Tibial nerve (tissue), 4 donors: Measurements from ENCODE around the gene OR56B1. TPM values are rescaled to one million over a fixed set of nuclear protein-coding genes. Genes with fewer than 3 reads are reported as not detected.
"Not testable (repeated sequence)": the region's sequence is repeated elsewhere in the genome, so short reads cannot be mapped to it uniquely, and the experiment has no call there.

Source experiments
- DNase-seq, 2 donors: peaks; one replicate each; pipeline ENCODE4 v3.0.0-alpha.2; 2019; ENCODE audit warnings: low spot score in 2 of 2
- H3K27ac ChIP-seq, 4 donors: fragments of 200-600 bp; sonication (generic) in 3 of 4; one replicate each; pipeline ENCODE4 v1.5.1; 2017 to 2019; ENCODE audit warnings: mild to moderate bottlenecking in 1 of 4
- H3K27me3 ChIP-seq, 2 donors: fragments of 200-600 bp; sonication (generic) in 1 of 2; one replicate each; pipeline versions ENCODE4 v1.5.1 to v1.6.0; 2017 to 2019
- H3K36me3 ChIP-seq, 3 donors: fragments of 200-600 bp; sonication (generic); one replicate each; pipeline ENCODE4 v1.5.1; 2018 to 2019
- H3K4me1 ChIP-seq, 4 donors: fragments of 200-600 bp; sonication (generic) in 3 of 4; one replicate each; pipeline ENCODE4 v1.5.1; 2017 to 2019
- H3K4me3 ChIP-seq, 4 donors: fragments of 200-600 bp; sonication (generic) in 3 of 4; one replicate each; pipeline ENCODE4 v1.5.1; 2017 to 2019; ENCODE audit warnings: mild to moderate bottlenecking in 1 of 4, moderate library complexity in 1 of 4
- H3K9me3 ChIP-seq, 4 donors: fragments of 200-600 bp; sonication (generic) in 3 of 4; one replicate each; pipeline ENCODE4 v1.5.1; 2017 to 2019
- CTCF ChIP-seq, 5 experiments: fragments of 200-600 bp in 3 of 5; fragments of 450-650 bp in 2 of 5; sonication (generic) in 3 of 5; IDR thresholded peaks; one replicate each; pipeline ENCODE4 v1.5.1; 2016 to 2019; ENCODE audit warnings: antibody characterized with exemption in 5 of 5, mild to moderate bottlenecking in 3 of 5, moderate library complexity in 2 of 5
- EP300 ChIP-seq, 2 donors: sonication (generic); formaldehyde crosslinking; IDR thresholded peaks; one replicate each; pipeline ENCODE4 v1.6.1; 2017; ENCODE audit warnings: antibody characterized with exemption in 2 of 2, mild to moderate bottlenecking in 1 of 2
- POLR2A ChIP-seq, 2 donors: fragments of 450-650 bp; IDR thresholded peaks; one replicate each; pipeline ENCODE4 v1.6.1; 2017; ENCODE audit warnings: antibody characterized with exemption in 2 of 2, mild to moderate bottlenecking in 2 of 2, moderate library complexity in 2 of 2
- WGBS, 2 donors: methylation state at CpG; one replicate each; pipeline ENCODE4 v1.1.5; 2018; 5-methylcytosine and 5-hydroxymethylcytosine counted together
- total RNA-seq, 4 donors: library from RNA; depleted of rRNA; stranded (reverse); fragments of >200 nt; gene quantifications; one replicate each; pipeline ENCODE4 v1.1.0, GENCODE V29; 2016

The OR56B1 gene, protein sequence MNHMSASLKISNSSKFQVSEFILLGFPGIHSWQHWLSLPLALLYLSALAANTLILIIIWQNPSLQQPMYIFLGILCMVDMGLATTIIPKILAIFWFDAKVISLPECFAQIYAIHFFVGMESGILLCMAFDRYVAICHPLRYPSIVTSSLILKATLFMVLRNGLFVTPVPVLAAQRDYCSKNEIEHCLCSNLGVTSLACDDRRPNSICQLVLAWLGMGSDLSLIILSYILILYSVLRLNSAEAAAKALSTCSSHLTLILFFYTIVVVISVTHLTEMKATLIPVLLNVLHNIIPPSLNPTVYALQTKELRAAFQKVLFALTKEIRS
- total RNA-seq, result under 1 TPM in 2 of 4 donors, not detected in 2; 0.20 to 0.63 TPM

DNA sequence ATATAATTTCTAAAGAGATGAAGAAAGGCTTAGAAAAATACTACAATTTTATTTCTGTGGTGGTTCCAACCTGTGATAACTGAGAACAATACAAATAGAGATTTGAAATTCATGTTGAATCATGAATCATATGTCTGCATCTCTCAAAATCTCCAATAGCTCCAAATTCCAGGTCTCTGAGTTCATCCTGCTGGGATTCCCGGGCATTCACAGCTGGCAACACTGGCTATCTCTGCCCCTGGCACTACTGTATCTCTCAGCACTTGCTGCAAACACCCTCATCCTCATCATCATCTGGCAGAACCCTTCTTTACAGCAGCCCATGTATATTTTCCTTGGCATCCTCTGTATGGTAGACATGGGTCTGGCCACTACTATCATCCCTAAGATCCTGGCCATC is at the start of gene OR56B1:
Gene OR56B1, plus strand, starts transcription at position 53 of the 400 bp plus-strand sequence. Its CDS starts 69 bp downstream, at position 122.
- H3K27me3 ChIP-seq, result no peaks in the 10 kb centered on the region
- WGBS, 2 donors, result 60 to 76% methylated on average over 1 of the region's 1 CpG
- no peak within 1 kb of the TSS for H3K4me3 ChIP-seq
- no peak for TF ChIP-seq CTCF (IDR thresholded peaks at IDR 0.05)
- TF ChIP-seq EP300 (IDR thresholded peaks at IDR 0.05), result no peak
- no peak for TF ChIP-seq POLR2A (IDR thresholded peaks at IDR 0.05)
- peaks cover 0 to 10% (median 3%) of the 10 kb centered on the region in 4 donors for H3K4me1 ChIP-seq
- H3K27ac ChIP-seq, result peak within 1 kb of the TSS in 1 of 4 donors; percentile 31
- DNase-seq, result no peak
- no peaks in the 10 kb centered on the region for H3K36me3 ChIP-seq
- H3K9me3 ChIP-seq, result peaks cover 0 to 4% (median 0%) of the 10 kb centered on the region in 4 donors

GRCh38 chr11:5688482-5688881 is 47.8 kb upstream of the OR56B1 start:
- 94 to 100% methylated on average over 1 of the region's 1 CpG for WGBS, 2 donors
- H3K4me1 ChIP-seq, result peaks cover 0 to 46% (median 11%) of the 10 kb centered on the region in 4 donors
- H3K27ac ChIP-seq, result peak overlapping the region in 3 of 4 donors; percentile 85 to 95 (median 88)
- no peak for DNase-seq
- TF ChIP-seq EP300 (IDR thresholded peaks at IDR 0.05) (no peak), CTCF (IDR thresholded peaks at IDR 0.05) (no peak), POLR2A (IDR thresholded peaks at IDR 0.05) (no peak)
- no peaks in the 10 kb centered on the region for H3K27me3 ChIP-seq
- H3K4me3 ChIP-seq, result no peak overlapping the region
- H3K36me3 ChIP-seq, result no peaks in the 10 kb centered on the region
- H3K9me3 ChIP-seq, result no peaks in the 10 kb centered on the region

GRCh38 chr11:5689551-5689983 is 46.7 kb upstream of the OR56B1 start, which contains the start of gene TRIM22:
Gene TRIM22 (plus strand): TSS chr11:5689790. CDS start chr11:5696233, 6,443 bp downstream.
- peak in 1 of 2 donors; percentile 26 for TF ChIP-seq POLR2A (IDR thresholded peaks at IDR 0.05)
- no peak for TF ChIP-seq CTCF (IDR thresholded peaks at IDR 0.05)
- peak; percentile 39 to 82 for TF ChIP-seq EP300 (IDR thresholded peaks at IDR 0.05)
- Histone ChIP-seq H3K36me3 (no peaks in the 10 kb centered on the region), H3K9me3 (no peaks in the 10 kb centered on the region), H3K27me3 (no peaks in the 10 kb centered on the region), H3K27ac (peak within 1 kb of the TSS; percentile 55 to 95 (median 86)), H3K4me3 (peak within 1 kb of the TSS; percentile 20 to 54 (median 47)), H3K4me1 (peaks cover 0 to 43% (median 10%) of the 10 kb centered on the region in 4 donors)
- 5 to 6% methylated on average over 2 of the region's 2 CpGs for WGBS, 2 donors
- DNase-seq, result peak in 1 of 2 donors; percentile 62

GRCh38 chr11:5690216-5690615 is 46.0 kb upstream of the OR56B1 start:
- TF ChIP-seq POLR2A (IDR thresholded peaks at IDR 0.05), result no peak
- 9 to 17% methylated on average over 5 of the region's 5 CpGs for WGBS, 2 donors
- peak in 1 of 2 donors; percentile 17 for DNase-seq

GRCh38 chr11:5690736-5691135 is 45.5 kb upstream of the OR56B1 start:
- TF ChIP-seq EP300 (IDR thresholded peaks at IDR 0.05) (peak in 1 of 2 donors; percentile 21), CTCF (IDR thresholded peaks at IDR 0.05) (no peak), POLR2A (IDR thresholded peaks at IDR 0.05) (peak in 1 of 2 donors; percentile 11)
- H3K4me1 ChIP-seq, result peaks cover 0 to 38% (median 10%) of the 10 kb centered on the region in 4 donors
- H3K27me3 ChIP-seq, result no peaks in the 10 kb centered on the region
- peak overlapping the region; percentile 20 to 54 (median 47) for H3K4me3 ChIP-seq
- WGBS, 2 donors, result 23 to 43% methylated on average over 5 of the region's 5 CpGs
- H3K9me3 ChIP-seq, result no peaks in the 10 kb centered on the region
- no peaks in the 10 kb centered on the region for H3K36me3 ChIP-seq
- peak in 1 of 2 donors; percentile 25 for DNase-seq
- peak overlapping the region; percentile 55 to 95 (median 86) for H3K27ac ChIP-seq

More at GRCh38 chr11:5690216-5690615, 46.0 kb upstream of the OR56B1 start:
- no peaks in the 10 kb centered on the region for H3K27me3 ChIP-seq
- peak overlapping the region; percentile 55 to 95 (median 86) for H3K27ac ChIP-seq
- H3K4me1 ChIP-seq, result peaks cover 0 to 41% (median 12%) of the 10 kb centered on the region in 4 donors
- no peaks in the 10 kb centered on the region for H3K9me3 ChIP-seq
- H3K36me3 ChIP-seq, result no peaks in the 10 kb centered on the region
- peak overlapping the region; percentile 20 to 54 (median 47) for H3K4me3 ChIP-seq

GRCh38 chr11:5691238-5691963 is 44.8 kb upstream of the OR56B1 start:
- H3K27ac ChIP-seq, result peak overlapping the region; percentile 55 to 95 (median 86)
- peaks cover 0 to 42% (median 10%) of the 10 kb centered on the region in 4 donors for H3K4me1 ChIP-seq
- 71 to 75% methylated on average over 12 of the region's 12 CpGs for WGBS, 2 donors

More at GRCh38 chr11:5691238-5691963, 44.8 kb upstream of the OR56B1 start:
- peak overlapping the region; percentile 20 to 54 (median 47) for H3K4me3 ChIP-seq
- H3K36me3 ChIP-seq, DNase-seq, H3K9me3 ChIP-seq, H3K27me3 ChIP-seq: not testable (repeated sequence)
